Brain microvascular endothelial cell (primary cell): ENCODE results near the gene SYT3.
"Not testable (repeated sequence)": the region's sequence is repeated elsewhere in the genome, so short reads cannot be mapped to it uniquely, and the experiment has no call there.

Experiments used
- DNase-seq: peaks from one replicate; pipeline ENCODE4 v3.0.0-alpha.2; 2020
- H3K27ac ChIP-seq: fragments of 250-450 bp; sonication (Bioruptor Pico); 2 replicates; pipeline ENCODE4 v1.5.1; 2020; ENCODE audit warnings: mild to moderate bottlenecking, moderate library complexity
- H3K27me3 ChIP-seq: fragments of 250-450 bp; sonication (Bioruptor Pico); replicated peaks from 2 replicates; pipeline ENCODE4 v1.5.1; 2020; ENCODE audit warnings: mild to moderate bottlenecking
- H3K36me3 ChIP-seq: fragments of 250-450 bp; sonication (Bioruptor Pico); replicated peaks from 2 replicates; pipeline ENCODE4 v1.5.1; 2020; ENCODE audit warnings: mild to moderate bottlenecking
- H3K4me3 ChIP-seq: 2 replicates; pipeline ENCODE4 v1.5.1; 2011; ENCODE audit warnings: low read depth, mild to moderate bottlenecking, control low read depth, low read length, moderate library complexity
- in situ Hi-C: cut with HindIII; loops from 2 replicates; pipeline ENCODE4 v1.10.0; 2017; ENCODE audit warnings: low sequenced_read_pairs, low pct_ligation_motif_present
- TF ChIP-seq, protein P1 (sequence below): IDR thresholded peaks from 2 replicates; pipeline ENCODE4 v1.5.1; 2011; ENCODE audit warnings: low read depth, mild to moderate bottlenecking, moderate library complexity, low read length, control low read depth, inconsistent platforms; ENCODE audit errors: missing control alignments

SYT3 gene

DNA sequence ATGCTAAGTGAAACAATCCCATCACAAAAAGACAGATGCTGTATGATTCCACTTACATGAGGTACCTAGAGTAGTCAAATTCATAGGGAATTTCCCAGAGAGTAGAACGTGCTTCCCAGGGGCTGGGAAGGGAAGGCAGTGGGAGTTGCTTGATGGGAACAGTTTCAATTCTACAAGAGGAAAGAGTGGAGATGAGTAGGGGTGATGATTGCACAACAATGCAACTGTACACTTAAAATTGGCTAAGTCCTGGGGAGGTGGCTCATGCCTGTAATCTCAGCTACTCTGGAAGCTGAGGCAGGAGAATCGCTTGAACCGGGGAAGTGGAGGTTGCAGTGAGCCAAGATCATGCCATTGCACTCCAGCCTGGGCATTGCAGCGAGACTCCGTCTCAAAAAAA lies 21.3 kb downstream of the SYT3 start:
- DNase-seq, H3K36me3 ChIP-seq, H3K27ac ChIP-seq, in situ Hi-C loops, H3K4me3 ChIP-seq, H3K27me3 ChIP-seq: not testable (repeated sequence)

DNA sequence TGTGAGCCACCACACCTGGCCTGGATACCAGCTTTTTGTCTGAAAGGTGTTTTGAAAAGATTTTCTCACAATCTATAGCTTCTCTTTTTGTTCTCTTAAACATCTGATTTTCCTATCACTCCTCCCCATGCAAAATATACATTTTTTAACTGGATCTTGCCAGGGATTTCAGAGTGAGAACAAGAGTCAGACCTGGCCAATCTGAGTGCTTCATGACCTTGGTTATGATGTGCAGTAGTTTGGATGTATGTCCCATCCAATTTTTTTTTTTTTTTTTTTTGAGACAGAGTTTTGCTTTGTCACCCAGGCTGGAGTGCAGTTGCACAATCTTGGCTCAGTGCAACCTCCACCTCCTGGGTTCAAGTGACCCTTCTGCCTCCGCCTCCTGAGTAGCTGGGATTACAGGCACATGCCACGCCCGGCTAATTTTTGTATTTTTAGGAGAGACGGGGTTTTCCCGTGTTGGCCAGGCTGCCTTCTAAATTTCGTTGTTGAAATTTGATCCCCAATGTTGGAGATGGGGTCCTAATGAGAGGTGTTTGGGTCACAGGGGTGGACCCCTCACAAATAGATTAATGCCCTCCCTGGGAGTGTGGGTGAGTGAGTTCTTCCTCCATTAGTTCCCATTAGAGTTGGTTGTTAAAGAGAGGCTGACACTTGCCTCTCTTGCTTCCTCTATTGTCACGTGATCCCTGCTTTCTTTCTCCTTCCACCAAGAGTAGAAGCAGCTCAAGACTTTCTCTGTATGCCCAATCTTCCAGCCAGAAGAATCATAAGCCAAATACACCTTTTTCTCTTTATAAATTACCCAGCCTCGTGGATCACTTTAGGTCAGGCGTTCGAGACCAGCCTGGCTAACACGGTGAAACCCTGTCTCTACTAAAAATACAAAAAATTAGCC lies 26.9 kb downstream of the SYT3 start:
- in situ Hi-C loops, H3K27me3 ChIP-seq, H3K4me3 ChIP-seq, H3K36me3 ChIP-seq, H3K27ac ChIP-seq, DNase-seq: not testable (repeated sequence)

DNA sequence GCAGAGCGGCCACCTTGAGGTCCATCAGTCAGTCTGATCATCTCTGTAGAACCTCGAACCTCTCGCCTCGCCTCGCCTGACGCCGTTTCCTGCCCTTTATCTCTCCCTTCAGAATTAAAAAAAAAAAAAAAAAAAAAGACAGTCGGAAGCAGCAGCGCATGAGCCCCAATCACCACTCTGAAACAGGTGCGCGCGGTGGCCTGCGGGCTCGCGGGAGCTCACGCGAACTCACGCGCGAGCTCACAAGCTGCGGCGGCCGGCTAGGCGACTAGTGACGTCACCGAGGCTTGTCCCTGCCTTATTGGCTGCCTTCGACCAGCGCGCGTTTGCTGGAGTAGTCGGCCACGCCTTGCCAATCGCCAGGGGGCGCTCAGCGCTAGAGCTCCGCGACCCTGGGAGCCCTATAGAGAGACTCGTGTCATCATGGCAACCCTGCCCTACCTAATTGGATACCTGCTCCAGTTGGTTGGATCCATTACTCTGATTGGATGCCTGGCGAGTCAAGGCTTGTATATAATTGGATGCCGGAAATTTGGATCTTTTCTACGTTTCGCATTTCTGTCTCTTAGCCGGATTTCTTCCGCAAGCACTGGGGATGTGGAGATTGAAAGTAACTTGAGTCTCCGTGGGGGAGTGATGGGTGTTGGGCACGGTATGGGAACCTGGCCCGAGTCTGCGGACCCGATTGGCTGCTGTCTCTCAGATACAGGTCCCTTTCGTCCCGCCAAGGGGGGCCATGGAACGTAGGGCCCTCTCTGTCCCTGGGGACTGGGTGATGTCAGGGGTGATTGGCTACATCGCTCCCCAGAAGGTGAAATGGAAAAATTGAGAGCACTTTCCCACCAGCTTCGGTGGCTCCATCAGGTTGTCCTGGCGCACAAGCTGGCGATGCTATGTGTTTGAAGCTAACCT lies 31.6 kb downstream of the SYT3 start:
- Histone ChIP-seq H3K27ac (no peak overlapping the region), H3K4me3 (no peak overlapping the region), H3K36me3 (no peaks in the 10 kb centered on the region), H3K27me3 (no peaks in the 10 kb centered on the region)
- peak; percentile 73 for DNase-seq
- in situ Hi-C loops: no loop called here
- TF ChIP-seq, protein P1, sequence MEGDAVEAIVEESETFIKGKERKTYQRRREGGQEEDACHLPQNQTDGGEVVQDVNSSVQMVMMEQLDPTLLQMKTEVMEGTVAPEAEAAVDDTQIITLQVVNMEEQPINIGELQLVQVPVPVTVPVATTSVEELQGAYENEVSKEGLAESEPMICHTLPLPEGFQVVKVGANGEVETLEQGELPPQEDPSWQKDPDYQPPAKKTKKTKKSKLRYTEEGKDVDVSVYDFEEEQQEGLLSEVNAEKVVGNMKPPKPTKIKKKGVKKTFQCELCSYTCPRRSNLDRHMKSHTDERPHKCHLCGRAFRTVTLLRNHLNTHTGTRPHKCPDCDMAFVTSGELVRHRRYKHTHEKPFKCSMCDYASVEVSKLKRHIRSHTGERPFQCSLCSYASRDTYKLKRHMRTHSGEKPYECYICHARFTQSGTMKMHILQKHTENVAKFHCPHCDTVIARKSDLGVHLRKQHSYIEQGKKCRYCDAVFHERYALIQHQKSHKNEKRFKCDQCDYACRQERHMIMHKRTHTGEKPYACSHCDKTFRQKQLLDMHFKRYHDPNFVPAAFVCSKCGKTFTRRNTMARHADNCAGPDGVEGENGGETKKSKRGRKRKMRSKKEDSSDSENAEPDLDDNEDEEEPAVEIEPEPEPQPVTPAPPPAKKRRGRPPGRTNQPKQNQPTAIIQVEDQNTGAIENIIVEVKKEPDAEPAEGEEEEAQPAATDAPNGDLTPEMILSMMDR: peak; percentile 50

DNA sequence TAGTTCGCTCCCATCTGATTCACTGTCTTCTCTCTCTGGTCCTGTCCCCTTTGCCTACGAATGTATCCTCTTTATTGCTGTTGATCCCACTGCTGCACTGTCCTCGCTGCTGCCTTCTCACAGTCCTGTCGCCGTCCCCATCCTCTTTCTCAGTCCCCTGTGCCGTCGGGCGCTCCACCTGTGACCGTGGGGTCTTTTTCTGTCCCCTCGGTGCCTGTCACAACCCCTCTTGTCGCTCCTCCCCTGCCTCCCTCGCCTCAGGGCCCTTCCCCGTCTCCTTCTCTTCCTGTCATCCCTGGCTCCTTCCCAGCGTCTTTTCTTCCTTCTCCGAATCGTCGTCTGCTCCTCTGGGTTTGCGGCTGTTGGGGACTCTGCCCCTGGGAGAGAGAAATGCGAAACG lies 32.3 kb downstream of the SYT3 start:
- TF ChIP-seq, protein P1: no peak
- Histone ChIP-seq H3K4me3 (no peak overlapping the region), H3K36me3 (no peaks in the 10 kb centered on the region), H3K27ac (no peak overlapping the region), H3K27me3 (no peaks in the 10 kb centered on the region)
- in situ Hi-C loops: no loop called here
- no peak for DNase-seq

DNA sequence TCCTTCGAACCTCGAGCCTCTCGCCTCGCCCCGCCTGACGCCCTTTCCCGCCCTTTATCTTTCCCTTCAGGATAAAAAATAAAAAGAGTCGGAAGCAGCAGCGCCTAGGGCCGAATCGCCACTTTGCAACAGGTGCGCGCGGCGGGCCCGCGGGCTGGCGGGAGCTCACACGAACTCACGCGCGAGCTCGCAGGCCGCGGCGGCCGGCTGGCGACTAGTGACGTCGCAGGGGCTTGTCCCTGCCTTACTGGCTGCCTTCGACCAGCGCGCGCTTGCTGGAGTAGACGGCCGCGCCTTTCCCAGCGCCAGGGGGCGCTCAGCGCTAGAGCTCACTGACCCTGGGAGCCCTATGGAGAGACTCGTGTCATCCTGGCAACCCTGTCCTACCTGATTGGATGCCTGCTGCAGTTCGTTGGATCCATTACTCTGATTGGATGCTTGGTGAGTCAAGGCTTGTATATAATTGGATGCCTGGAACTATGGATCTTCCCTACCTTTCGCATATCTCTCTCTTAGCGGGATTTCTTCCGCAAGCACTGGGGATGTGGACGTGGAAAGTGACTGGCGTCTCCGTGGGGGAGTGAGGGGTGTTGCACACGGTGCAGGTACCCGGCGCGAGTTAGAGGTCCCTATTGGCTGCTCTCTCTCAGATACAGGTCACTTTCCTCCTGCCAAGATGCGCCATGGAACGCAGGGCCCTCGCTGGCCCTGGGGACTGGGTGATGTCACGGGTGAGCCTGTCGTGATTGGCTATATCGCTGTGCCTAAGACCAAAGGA lies 33.4 kb downstream of the SYT3 start:
- H3K27ac ChIP-seq, H3K4me3 ChIP-seq, H3K27me3 ChIP-seq, DNase-seq, in situ Hi-C loops, H3K36me3 ChIP-seq: not testable (repeated sequence)

DNA sequence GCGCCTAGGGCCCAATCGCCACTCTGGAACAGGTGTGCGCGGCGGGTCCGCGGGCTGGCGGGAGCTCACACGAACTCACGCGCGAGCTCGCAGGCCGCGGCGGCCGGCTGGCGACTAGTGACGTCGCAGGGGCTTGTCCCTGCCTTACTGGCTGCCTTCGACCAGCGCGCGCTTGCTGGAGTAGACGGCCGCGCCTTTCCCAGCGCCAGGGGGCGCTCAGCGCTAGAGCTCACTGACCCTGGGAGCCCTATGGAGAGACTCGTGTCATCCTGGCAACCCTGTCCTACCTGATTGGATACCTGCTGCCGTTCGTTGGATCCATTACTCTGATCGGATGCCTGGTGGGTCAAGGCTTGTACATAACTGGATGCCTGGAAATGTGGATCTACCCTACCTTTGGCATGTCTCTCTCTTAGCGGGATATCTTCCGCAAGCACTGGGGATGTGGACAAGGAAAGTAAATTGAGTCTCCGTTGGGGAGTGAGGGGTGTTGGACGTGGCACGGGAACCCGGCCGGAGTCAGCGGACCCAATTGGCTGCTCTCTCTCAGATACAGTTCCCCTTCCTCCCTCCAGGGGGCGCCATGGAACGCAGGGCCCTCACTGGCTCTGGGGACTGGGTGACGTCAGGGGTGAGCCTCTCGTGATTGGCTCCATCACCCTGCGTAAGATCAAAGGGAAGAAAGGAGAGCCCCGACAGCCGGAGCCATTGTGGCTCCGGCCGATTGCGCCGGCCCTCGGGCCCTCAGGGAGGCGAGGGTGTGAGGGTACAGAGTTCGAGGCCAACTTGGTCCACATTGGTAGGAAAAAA lies 35.2 kb downstream of the SYT3 start:
- DNase-seq, H3K27me3 ChIP-seq, H3K4me3 ChIP-seq, H3K36me3 ChIP-seq, in situ Hi-C loops, H3K27ac ChIP-seq: not testable (repeated sequence)
- TF ChIP-seq, protein P1: peak; percentile 18
